Neural crest cell (in vitro differentiated cells): ENCODE measurements around the gene ANKRD63. TPM values are rescaled to one million over a fixed set of nuclear protein-coding genes. Genes with fewer than 3 reads are reported as not detected.

Experiments used
- DNase-seq: peaks from one replicate; pipeline ENCODE4 v3.0.0; 2021; ENCODE audit warnings: low read depth, mixed read lengths, low spot score
- H3K27ac Mint-ChIP-seq: one replicate; pipeline ENCODE4 v1.8.0; 2021; ENCODE audit warnings: mild to moderate bottlenecking, mixed read lengths; ENCODE audit not compliant: unreplicated experiment
- H3K27me3 Mint-ChIP-seq: 2 replicates; pipeline ENCODE4 v1.8.0; 2021; ENCODE audit warnings: low read depth, mild to moderate bottlenecking, mixed read lengths
- H3K36me3 Mint-ChIP-seq: 2 replicates; pipeline ENCODE4 v1.8.0; 2021; ENCODE audit warnings: low read depth, mild to moderate bottlenecking, mixed read lengths
- H3K4me1 Mint-ChIP-seq: 2 replicates; pipeline ENCODE4 v1.8.0; 2021; ENCODE audit warnings: mixed read lengths
- H3K4me3 Mint-ChIP-seq: one replicate; pipeline ENCODE4 v1.8.0; 2021; ENCODE audit warnings: mild to moderate bottlenecking, mixed read lengths
- H3K9me3 Mint-ChIP-seq: 2 replicates; pipeline ENCODE4 v1.8.0; 2021; ENCODE audit warnings: mixed read lengths
- CTCF ChIP-seq: fragments of 200-600 bp; sonication (generic); conservative IDR thresholded peaks from 2 replicates; pipeline ENCODE4 v1.5.0; 2021; ENCODE audit warnings: antibody characterized with exemption, mild to moderate bottlenecking
- total RNA-seq: library from RNA; stranded (reverse); gene quantifications from 2 replicates; pipeline ENCODE4 v1.2.1, GENCODE V29; 2021

Gene ANKRD63
- total RNA-seq, 1 donor from 2014 or later, result not detected

- TF ChIP-seq CTCF, result no peak
- no peak for DNase-seq
- no peak overlapping the region for H3K27ac Mint-ChIP-seq
- peaks cover 20% of the 10 kb centered on the region for H3K27me3 Mint-ChIP-seq
- H3K4me3 Mint-ChIP-seq, result no peak overlapping the region
- no peaks in the 10 kb centered on the region for H3K9me3 Mint-ChIP-seq
- peaks cover 13% of the 10 kb centered on the region for H3K4me1 Mint-ChIP-seq
- no peaks in the 10 kb centered on the region for H3K36me3 Mint-ChIP-seq
These were observed 41.3 kb downstream of the ANKRD63 start for GRCh38 chr15:40241269-40242212.

GRCh38 chr15:40240619-40241221 lies 42.1 kb downstream of the ANKRD63 start:
- no peak overlapping the region for H3K4me3 Mint-ChIP-seq
- DNase-seq, result no peak
- TF ChIP-seq CTCF, result no peak
- peaks cover 13% of the 10 kb centered on the region for H3K4me1 Mint-ChIP-seq
- no peak overlapping the region for H3K27ac Mint-ChIP-seq
- peaks cover 20% of the 10 kb centered on the region for H3K27me3 Mint-ChIP-seq
- H3K9me3 Mint-ChIP-seq, result no peaks in the 10 kb centered on the region
- H3K36me3 Mint-ChIP-seq, result no peaks in the 10 kb centered on the region

GRCh38 chr15:40239693-40240618 lies 42.9 kb downstream of the ANKRD63 start:
- no peak for TF ChIP-seq CTCF
- peak overlapping the region; percentile 77 for H3K4me3 Mint-ChIP-seq
- no peaks in the 10 kb centered on the region for H3K36me3 Mint-ChIP-seq
- DNase-seq, result no peak
- peaks cover 13% of the 10 kb centered on the region for H3K4me1 Mint-ChIP-seq
- no peak overlapping the region for H3K27ac Mint-ChIP-seq
- no peaks in the 10 kb centered on the region for H3K9me3 Mint-ChIP-seq
- H3K27me3 Mint-ChIP-seq, result peaks cover 20% of the 10 kb centered on the region

- Mint-ChIP-seq H3K4me3 (peak overlapping the region; percentile 77), H3K36me3 (no peaks in the 10 kb centered on the region), H3K27ac (no peak overlapping the region), H3K27me3 (peaks cover 20% of the 10 kb centered on the region), H3K4me1 (peaks cover 13% of the 10 kb centered on the region), H3K9me3 (no peaks in the 10 kb centered on the region)
- TF ChIP-seq CTCF, result no peak
- no peak for DNase-seq
These were observed 43.5 kb downstream of the ANKRD63 start for GRCh38 chr15:40239404-40239692.
